Esophagus (tissue), 2 donors: ENCODE data around the gene TAS2R31. TPM values are rescaled to one million over a fixed set of nuclear protein-coding genes. Genes with fewer than 3 reads are reported as not detected.

Experiments used
- H3K27ac ChIP-seq, 2 donors: one replicate each; pipeline ENCODE4 v1.5.1; 2013; ENCODE audit warnings: low read depth in 2 of 2, mild to moderate bottlenecking in 2 of 2, inconsistent platforms in 1 of 2, low read length in 1 of 2, moderate library complexity in 1 of 2
- H3K27me3 ChIP-seq, 2 donors: one replicate each; pipeline ENCODE4 v1.6.1; 2013; ENCODE audit warnings: low read length in 2 of 2, control low read depth in 1 of 2, mild to moderate bottlenecking in 1 of 2; ENCODE audit not compliant: insufficient read depth in 2 of 2, control insufficient read depth in 1 of 2
- H3K36me3 ChIP-seq, 2 donors: one replicate each; pipeline ENCODE4 v1.6.1; 2013; ENCODE audit warnings: low read length in 1 of 2; ENCODE audit not compliant: control insufficient read depth in 2 of 2, insufficient read depth in 2 of 2
- H3K4me1 ChIP-seq, 2 donors: one replicate each; pipeline ENCODE4 v1.6.1; 2013; ENCODE audit warnings: low read length in 1 of 2; ENCODE audit not compliant: control insufficient read depth in 2 of 2, insufficient read depth in 2 of 2
- H3K4me3 ChIP-seq, 2 donors: one replicate each; pipeline ENCODE4 v1.5.1; 2013; ENCODE audit warnings: low read length in 2 of 2, mild to moderate bottlenecking in 2 of 2, low read depth in 1 of 2, moderate library complexity in 1 of 2
- H3K9me3 ChIP-seq, 2 donors: one replicate each; pipeline ENCODE4 v1.6.1; 2013; ENCODE audit warnings: mild to moderate bottlenecking in 2 of 2, low read depth in 1 of 2, low read length in 1 of 2, moderate library complexity in 1 of 2; ENCODE audit not compliant: control insufficient read depth in 2 of 2, insufficient read depth in 1 of 2
- WGBS, 2 donors: extraction: QIAGEN DNeasy Blood & Tissue Kit; methylation state at CpG; one replicate each; pipeline ENCODE4 v1.1.7; 2013; 5-methylcytosine and 5-hydroxymethylcytosine counted together
- polyA plus RNA-seq, 2 donors: library from polyadenylated mRNA; stranded (reverse); fragments of 200-250 nt; gene quantifications; one replicate each; pipeline ENCODE4 v1.2.3, GENCODE V29; 2013
- donor health status: healthy with polysubstance abuse.
- donor health status: Bipolar disorder and iron deficiency.

The TAS2R31 gene
- polyA plus RNA-seq, 2 donors, result 0.09 to 0.16 TPM

DNA sequence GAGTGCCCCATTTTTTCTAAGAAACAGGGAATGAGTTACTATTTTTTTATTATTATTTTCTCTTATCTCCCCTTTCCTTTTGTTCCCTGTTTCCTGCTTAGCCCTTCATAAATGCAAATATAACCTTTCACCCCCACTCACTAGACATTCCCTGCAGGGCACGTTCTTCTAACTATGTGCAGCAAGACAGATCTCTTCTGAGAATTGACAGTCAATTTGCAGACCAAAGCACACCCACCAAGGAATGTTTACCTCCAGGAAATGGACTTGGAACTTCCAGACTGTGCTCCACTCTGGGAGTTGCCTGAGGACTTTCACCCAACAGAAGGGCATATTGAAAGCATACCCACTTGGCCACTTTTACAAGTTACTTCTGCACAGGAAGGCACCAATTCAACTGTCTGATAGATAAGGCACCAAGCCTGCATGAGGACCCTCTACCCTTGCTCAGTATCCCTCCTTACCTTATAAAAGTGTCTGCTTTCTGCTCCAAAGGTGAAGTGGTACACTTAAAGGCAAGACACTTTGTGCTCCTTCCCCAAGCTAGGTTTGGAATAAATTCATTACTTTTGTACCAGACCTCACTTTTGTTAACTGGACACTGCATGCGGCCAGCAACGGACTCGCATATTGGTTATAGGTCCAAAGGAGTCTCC, 15.3 kb downstream of the TAS2R31 start:
- Histone ChIP-seq H3K27me3 (no peaks in the 10 kb centered on the region), H3K4me1 (no peaks in the 10 kb centered on the region), H3K27ac (no peak overlapping the region), H3K4me3 (no peak overlapping the region), H3K36me3 (no peaks in the 10 kb centered on the region), H3K9me3 (no peaks in the 10 kb centered on the region)
- 85 to 92% methylated on average over 4 of the region's 4 CpGs for WGBS, 2 donors

GRCh38 chr12:11014234-11014633, 17.0 kb downstream of the TAS2R31 start:
- Histone ChIP-seq H3K27ac (no peak overlapping the region), H3K4me1 (no peaks in the 10 kb centered on the region), H3K9me3 (no peaks in the 10 kb centered on the region), H3K36me3 (no peaks in the 10 kb centered on the region), H3K27me3 (no peaks in the 10 kb centered on the region), H3K4me3 (no peak overlapping the region)

DNA sequence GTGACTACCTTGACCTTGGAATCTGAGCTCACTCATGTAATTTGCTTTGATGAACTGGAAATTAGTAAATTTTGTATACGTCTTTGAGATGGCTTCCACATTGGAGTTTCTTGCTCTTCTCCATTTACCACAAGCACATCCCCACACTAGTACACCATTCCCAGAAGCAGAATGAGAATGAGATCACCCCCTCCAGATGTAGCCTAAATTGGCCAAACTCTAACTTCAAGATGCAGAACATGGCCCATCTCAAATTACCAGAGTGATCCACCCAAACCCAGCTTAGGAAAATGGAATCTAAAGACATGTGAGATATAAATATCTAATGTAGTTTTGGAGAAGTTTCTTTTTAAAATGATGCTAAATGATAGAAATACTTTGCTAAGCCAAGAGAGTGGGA, 23.6 kb downstream of the TAS2R31 start:
- no peak overlapping the region for H3K27ac ChIP-seq
- no peaks in the 10 kb centered on the region for H3K36me3 ChIP-seq
- WGBS, 2 donors, result 96 to 97% methylated on average over 1 of the region's 1 CpG
- no peaks in the 10 kb centered on the region for H3K4me1 ChIP-seq
- no peaks in the 10 kb centered on the region for H3K9me3 ChIP-seq
- no peak overlapping the region for H3K4me3 ChIP-seq
- H3K27me3 ChIP-seq, result no peaks in the 10 kb centered on the region

DNA sequence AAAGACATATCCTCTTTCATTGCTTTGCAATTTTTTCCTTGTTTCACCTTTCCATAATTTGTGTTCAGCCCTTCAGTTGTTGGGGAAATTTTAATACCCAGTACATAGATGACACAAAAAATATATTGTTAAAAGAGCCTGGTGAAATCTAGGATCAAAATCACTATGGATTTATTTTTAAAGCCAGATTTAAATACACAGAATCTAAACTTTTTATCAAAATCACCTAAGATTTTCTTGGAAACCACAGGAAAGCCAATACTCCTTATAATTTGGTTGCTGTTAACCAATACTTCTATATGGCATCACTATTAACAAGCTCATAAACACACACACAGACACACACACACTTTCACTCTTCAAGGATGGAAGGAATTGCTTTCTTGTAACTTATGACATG, 33.0 kb downstream of the TAS2R31 start, which contains the start of gene TAS2R20:
Gene TAS2R20, minus strand, starts transcription at position 101 of the 400 bp plus-strand sequence. CDS start 429 bp downstream, outside the sequence.
- H3K27ac ChIP-seq, result no peak within 1 kb of the TSS
- no peaks in the 10 kb centered on the region for H3K27me3 ChIP-seq
- H3K9me3 ChIP-seq, result no peaks in the 10 kb centered on the region
- H3K4me3 ChIP-seq, result no peak within 1 kb of the TSS
- H3K36me3 ChIP-seq, result peaks cover 0 to 3% of the 10 kb centered on the region in 2 donors
- H3K4me1 ChIP-seq, result no peaks in the 10 kb centered on the region

DNA sequence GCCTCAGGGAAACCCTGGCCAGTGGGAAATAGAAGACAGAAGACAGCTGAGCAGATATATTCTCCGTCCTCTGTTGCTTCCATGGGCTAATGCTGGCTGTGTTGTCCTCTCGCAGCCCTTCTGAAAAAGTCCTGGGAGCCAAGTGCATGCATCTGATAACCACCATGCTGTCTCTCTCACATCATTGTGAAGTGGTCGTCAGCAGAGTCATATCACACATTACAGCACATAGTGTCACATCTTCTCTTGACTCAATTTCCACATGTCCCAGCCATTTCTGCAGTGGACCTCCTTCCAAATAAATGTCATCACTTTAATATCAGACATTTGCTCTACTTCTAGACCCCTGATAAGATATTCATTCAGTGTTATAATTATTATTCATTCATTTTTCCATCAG, 36.9 kb downstream of the TAS2R31 start:
- H3K4me1 ChIP-seq, result no peaks in the 10 kb centered on the region
- 92 to 99% methylated on average over 3 of the region's 3 CpGs for WGBS, 2 donors
- H3K27me3 ChIP-seq, result no peaks in the 10 kb centered on the region
- no peak overlapping the region for H3K4me3 ChIP-seq
- no peaks in the 10 kb centered on the region for H3K9me3 ChIP-seq
- peaks cover 0 to 3% of the 10 kb centered on the region in 2 donors for H3K36me3 ChIP-seq
- no peak overlapping the region for H3K27ac ChIP-seq

GRCh38 chr12:10989107-10989506, 42.1 kb downstream of the TAS2R31 start:
- no peaks in the 10 kb centered on the region for H3K4me1 ChIP-seq
- H3K27me3 ChIP-seq, result no peaks in the 10 kb centered on the region
- H3K4me3 ChIP-seq, result no peak overlapping the region
- H3K36me3 ChIP-seq, result peaks cover 0 to 2% of the 10 kb centered on the region in 2 donors
- no peak overlapping the region for H3K27ac ChIP-seq
- 95 to 97% methylated on average over 2 of the region's 2 CpGs for WGBS, 2 donors
- no peaks in the 10 kb centered on the region for H3K9me3 ChIP-seq

GRCh38 chr12:10986812-10987211, 44.4 kb downstream of the TAS2R31 start, which contains the start of gene TAS2R50:
Gene TAS2R50 (minus strand): TSS chr12:10986912. CDS start chr12:10986860, 52 bp downstream.
- Histone ChIP-seq H3K27ac (no peak within 1 kb of the TSS), H3K27me3 (no peaks in the 10 kb centered on the region), H3K9me3 (no peaks in the 10 kb centered on the region), H3K4me1 (no peaks in the 10 kb centered on the region), H3K4me3 (no peak within 1 kb of the TSS), H3K36me3 (no peaks in the 10 kb centered on the region)
- WGBS, 2 donors, result 46 to 52% methylated on average over 2 of the region's 2 CpGs

DNA sequence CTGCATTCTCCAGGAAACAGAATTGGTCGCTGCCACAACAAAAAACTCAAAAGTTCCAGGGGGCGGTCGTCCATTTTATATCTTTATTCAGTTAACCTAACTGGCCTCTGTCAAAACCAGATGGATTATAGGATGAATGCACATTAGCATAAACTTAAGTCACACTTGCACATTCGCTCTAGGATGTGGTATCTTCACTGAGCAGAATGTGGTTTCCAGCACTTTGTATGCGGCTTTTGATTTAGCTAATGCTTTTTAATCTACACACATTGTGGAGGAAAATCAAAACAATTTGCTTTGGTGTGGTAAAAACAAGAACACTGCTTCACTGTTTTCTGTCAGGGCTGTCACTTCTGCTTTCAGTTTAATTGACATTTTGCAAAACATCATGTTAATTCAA, 49.0 kb downstream of the TAS2R31 start:
- WGBS, 2 donors, result 81 to 86% methylated on average over 5 of the region's 5 CpGs

More for the DNA sequence above, 49.0 kb downstream of the TAS2R31 start:
- Histone ChIP-seq H3K36me3 (no peaks in the 10 kb centered on the region), H3K4me1 (no peaks in the 10 kb centered on the region), H3K4me3 (no peak overlapping the region), H3K27me3 (no peaks in the 10 kb centered on the region), H3K27ac (no peak overlapping the region), H3K9me3 (no peaks in the 10 kb centered on the region)
